GM18520 (cell line): ENCODE data around the gene ARID1B.

Experiments used
- ATAC-seq: cut with Tn5 transposase; IDR thresholded peaks from one replicate; pipeline ENCODE4 v1.9.1; 2021; ENCODE audit not compliant: unreplicated experiment

Gene ARID1B

DNA sequence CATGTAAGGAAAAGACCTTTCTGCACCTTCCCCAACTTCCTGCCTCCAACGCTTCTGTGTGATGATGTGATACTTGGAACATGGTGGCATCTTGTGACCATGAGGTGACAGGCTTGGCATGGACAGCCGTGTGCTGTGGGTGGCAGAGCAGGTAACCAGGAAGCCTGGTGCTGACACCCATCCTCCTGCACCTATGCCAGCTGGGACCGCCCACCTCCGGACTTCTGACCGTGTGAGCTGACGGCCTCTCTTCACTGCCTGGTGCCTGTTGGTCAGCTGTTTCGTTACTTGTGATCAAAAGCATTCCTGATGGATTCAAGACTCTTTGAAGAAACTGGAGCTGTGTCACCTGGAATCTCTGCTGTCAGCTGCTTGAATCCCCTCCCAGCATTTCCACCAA lies 475.8 kb downstream of the ARID1B start:
- ATAC-seq = no peak

GRCh38 chr6:157253699-157254098 lies 476.5 kb downstream of the ARID1B start:
- no peak for ATAC-seq

GRCh38 chr6:157254538-157254937 lies 477.4 kb downstream of the ARID1B start:
- ATAC-seq = no peak

- no peak for ATAC-seq
Measured at GRCh38 chr6:157255079-157255478, 477.9 kb downstream of the ARID1B start.

GRCh38 chr6:157258878-157259277 lies 481.7 kb downstream of the ARID1B start:
- ATAC-seq = no peak

GRCh38 chr6:157259443-157259842 lies 482.3 kb downstream of the ARID1B start:
- no peak for ATAC-seq
